SK-N-SH treated with all-trans-retinoic acid at 6 μM for 48 hours (cell line): ENCODE measurements around the gene DCAF7.
A peak's percentile ranks its signal among the peaks of the same experiment; 100 is the strongest.

Experiments used
- ATAC-seq: fragments of 200-7000 bp; cut with Tn5 transposase; 3 replicates; pipeline ENCODE4 v1.9.1; 2020; ENCODE audit warnings: mild to moderate bottlenecking, moderate library complexity
- ARNTL ChIP-seq: fragments of 450-650 bp; formaldehyde crosslinking; IDR thresholded peaks from 2 replicates; pipeline ENCODE4 v1.5.0; 2020; ENCODE audit warnings: low read depth, mild to moderate bottlenecking, moderate library complexity, borderline replicate concordance
- BACH2 ChIP-seq: fragments of 250-450 bp; sonication (Bioruptor Pico); IDR thresholded peaks from 2 replicates; pipeline ENCODE4 v1.9.0; 2021; ENCODE audit warnings: mild to moderate bottlenecking, borderline replicate concordance
- CSDC2 ChIP-seq: fragments of 250-450 bp; sonication (Bioruptor Pico); IDR thresholded peaks from 2 replicates; pipeline ENCODE4 v1.5.0; 2020; ENCODE audit warnings: mild to moderate bottlenecking, moderate library complexity
- ESRRG ChIP-seq: fragments of 250-450 bp; sonication (Bioruptor Pico); IDR thresholded peaks from 2 replicates; pipeline ENCODE4 v1.6.1; 2021; ENCODE audit warnings: mild to moderate bottlenecking
- GLIS3 ChIP-seq: fragments of 250-450 bp; sonication (Bioruptor Pico); IDR thresholded peaks from 2 replicates; pipeline ENCODE4 v1.5.0; 2020; ENCODE audit warnings: mild to moderate bottlenecking, moderate library complexity
- ISL1 ChIP-seq: fragments of 250-450 bp; sonication (Bioruptor Pico); IDR thresholded peaks from 2 replicates; pipeline ENCODE4 v2.1.2; 2022; ENCODE audit warnings: mild to moderate bottlenecking, moderate library complexity
- OSR1 ChIP-seq: fragments of 250-450 bp; sonication (Bioruptor Pico); IDR thresholded peaks from 2 replicates; pipeline ENCODE4 v1.8.0; 2022; ENCODE audit warnings: moderate library complexity, mild to moderate bottlenecking, inconsistent platforms
- PPARA ChIP-seq: fragments of 250-450 bp; sonication (Bioruptor Pico); IDR thresholded peaks from 2 replicates; pipeline ENCODE4 v1.5.0; 2020; ENCODE audit warnings: mild to moderate bottlenecking, borderline replicate concordance
- RARB ChIP-seq: fragments of 250-450 bp; sonication (Bioruptor Pico); IDR thresholded peaks from 2 replicates; pipeline ENCODE4 v1.8.0; 2021; ENCODE audit warnings: mild to moderate bottlenecking, moderate library complexity
- SNAI2 ChIP-seq: fragments of 250-450 bp; sonication (Bioruptor Pico); IDR thresholded peaks from 2 replicates; pipeline ENCODE4 v1.5.0; 2020; ENCODE audit warnings: mild to moderate bottlenecking, moderate library complexity
- TCF4 ChIP-seq: fragments of 250-450 bp; sonication (Bioruptor Pico); IDR thresholded peaks from 2 replicates; pipeline ENCODE4 v1.8.0; 2021; ENCODE audit warnings: mild to moderate bottlenecking, moderate library complexity, borderline replicate concordance
- TOX ChIP-seq: fragments of 250-450 bp; sonication (Bioruptor Pico); IDR thresholded peaks from 2 replicates; pipeline ENCODE4 v1.8.0; 2021; ENCODE audit warnings: mild to moderate bottlenecking, moderate library complexity, borderline replicate concordance
- ZC3H10 ChIP-seq: fragments of 250-450 bp; sonication (Bioruptor Pico); IDR thresholded peaks from 2 replicates; pipeline ENCODE4 v1.5.1; 2021; ENCODE audit warnings: mild to moderate bottlenecking, moderate library complexity
- ZFP30 ChIP-seq: fragments of 450-650 bp; formaldehyde crosslinking; IDR thresholded peaks from 2 replicates; pipeline ENCODE4 v1.5.0; 2022; ENCODE audit warnings: mild to moderate bottlenecking, moderate library complexity
- ZNF565 ChIP-seq: fragments of 450-650 bp; formaldehyde crosslinking; conservative IDR thresholded peaks from 2 replicates; pipeline ENCODE4 v1.5.0; 2020; ENCODE audit warnings: low read depth, mild to moderate bottlenecking, moderate library complexity
- ZNF70 ChIP-seq: fragments of 450-650 bp; formaldehyde crosslinking; IDR thresholded peaks from 2 replicates; pipeline ENCODE4 v1.5.0; 2020; ENCODE audit warnings: mild to moderate bottlenecking, moderate library complexity
- TF ChIP-seq, protein P1 (sequence below): fragments of 250-450 bp; sonication (Bioruptor Pico); IDR thresholded peaks from 2 replicates; pipeline ENCODE4 v1.5.0; 2020; ENCODE audit warnings: mild to moderate bottlenecking, moderate library complexity
- TF ChIP-seq, protein P2 (sequence below): fragments of 250-450 bp; sonication (Bioruptor Pico); IDR thresholded peaks from 2 replicates; pipeline ENCODE4 v1.8.0; 2020; ENCODE audit warnings: mild to moderate bottlenecking, moderate library complexity, borderline replicate concordance
- TF ChIP-seq, protein P3 (sequence below): fragments of 250-450 bp; sonication (Bioruptor Pico); IDR thresholded peaks from 2 replicates; pipeline ENCODE4 v1.5.1; 2020; ENCODE audit warnings: low read depth, mild to moderate bottlenecking, moderate library complexity
- TF ChIP-seq, protein P4 (sequence below): fragments of 250-450 bp; sonication (Bioruptor Pico); IDR thresholded peaks from 2 replicates; pipeline ENCODE4 v1.8.0; 2021; ENCODE audit warnings: low read depth, mild to moderate bottlenecking, moderate library complexity, borderline replicate concordance

The DCAF7 gene, protein sequence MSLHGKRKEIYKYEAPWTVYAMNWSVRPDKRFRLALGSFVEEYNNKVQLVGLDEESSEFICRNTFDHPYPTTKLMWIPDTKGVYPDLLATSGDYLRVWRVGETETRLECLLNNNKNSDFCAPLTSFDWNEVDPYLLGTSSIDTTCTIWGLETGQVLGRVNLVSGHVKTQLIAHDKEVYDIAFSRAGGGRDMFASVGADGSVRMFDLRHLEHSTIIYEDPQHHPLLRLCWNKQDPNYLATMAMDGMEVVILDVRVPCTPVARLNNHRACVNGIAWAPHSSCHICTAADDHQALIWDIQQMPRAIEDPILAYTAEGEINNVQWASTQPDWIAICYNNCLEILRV

DNA sequence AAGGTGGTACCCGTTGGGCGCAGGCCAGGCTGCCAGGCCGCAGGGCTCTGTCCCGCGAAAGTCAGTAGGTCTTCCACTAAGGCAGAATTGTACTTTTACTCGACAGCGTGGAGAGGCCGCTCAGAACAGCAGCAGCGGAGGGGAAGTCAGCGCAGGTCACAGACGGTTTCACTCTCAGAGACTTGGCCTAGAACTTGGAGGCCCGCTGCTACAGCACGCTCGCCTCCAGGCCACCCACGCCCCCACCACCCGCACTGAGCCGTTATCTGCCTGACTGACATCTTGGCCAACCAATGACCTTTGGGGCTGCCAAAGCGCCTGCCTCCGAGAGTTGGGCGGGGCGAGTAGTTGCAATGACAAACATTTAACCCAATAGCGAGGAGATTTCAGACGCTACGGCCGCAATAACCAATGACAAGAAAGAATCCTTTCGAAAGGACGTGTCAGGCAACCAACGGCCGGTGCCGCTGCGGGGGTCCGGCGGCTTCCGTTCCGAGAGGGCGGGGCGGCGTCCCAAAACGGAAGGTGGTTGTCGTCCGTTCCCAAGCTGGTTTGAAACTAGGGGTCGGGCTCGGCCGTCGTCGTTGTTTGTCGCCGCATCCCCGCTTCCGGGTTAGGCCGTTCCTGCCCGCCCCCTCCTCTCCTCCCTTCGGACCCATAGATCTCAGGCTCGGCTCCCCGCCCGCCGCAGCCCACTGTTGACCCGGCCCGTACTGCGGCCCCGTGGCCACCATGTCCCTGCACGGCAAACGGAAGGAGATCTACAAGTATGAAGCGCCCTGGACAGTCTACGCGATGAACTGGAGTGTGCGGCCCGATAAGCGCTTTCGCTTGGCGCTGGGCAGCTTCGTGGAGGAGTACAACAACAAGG is at the start of gene DCAF7:
TSS of gene DCAF7 (plus strand) at position 532 of the 871 bp plus-strand sequence. CDS start at position 733, 201 bp downstream.
- ATAC-seq = peak; percentile 92
- TF ChIP-seq GLIS3 = no peak
- TF ChIP-seq CSDC2 = peak; percentile 67; the same call in 1 of the 2 replicates
- TF ChIP-seq, protein P1, sequence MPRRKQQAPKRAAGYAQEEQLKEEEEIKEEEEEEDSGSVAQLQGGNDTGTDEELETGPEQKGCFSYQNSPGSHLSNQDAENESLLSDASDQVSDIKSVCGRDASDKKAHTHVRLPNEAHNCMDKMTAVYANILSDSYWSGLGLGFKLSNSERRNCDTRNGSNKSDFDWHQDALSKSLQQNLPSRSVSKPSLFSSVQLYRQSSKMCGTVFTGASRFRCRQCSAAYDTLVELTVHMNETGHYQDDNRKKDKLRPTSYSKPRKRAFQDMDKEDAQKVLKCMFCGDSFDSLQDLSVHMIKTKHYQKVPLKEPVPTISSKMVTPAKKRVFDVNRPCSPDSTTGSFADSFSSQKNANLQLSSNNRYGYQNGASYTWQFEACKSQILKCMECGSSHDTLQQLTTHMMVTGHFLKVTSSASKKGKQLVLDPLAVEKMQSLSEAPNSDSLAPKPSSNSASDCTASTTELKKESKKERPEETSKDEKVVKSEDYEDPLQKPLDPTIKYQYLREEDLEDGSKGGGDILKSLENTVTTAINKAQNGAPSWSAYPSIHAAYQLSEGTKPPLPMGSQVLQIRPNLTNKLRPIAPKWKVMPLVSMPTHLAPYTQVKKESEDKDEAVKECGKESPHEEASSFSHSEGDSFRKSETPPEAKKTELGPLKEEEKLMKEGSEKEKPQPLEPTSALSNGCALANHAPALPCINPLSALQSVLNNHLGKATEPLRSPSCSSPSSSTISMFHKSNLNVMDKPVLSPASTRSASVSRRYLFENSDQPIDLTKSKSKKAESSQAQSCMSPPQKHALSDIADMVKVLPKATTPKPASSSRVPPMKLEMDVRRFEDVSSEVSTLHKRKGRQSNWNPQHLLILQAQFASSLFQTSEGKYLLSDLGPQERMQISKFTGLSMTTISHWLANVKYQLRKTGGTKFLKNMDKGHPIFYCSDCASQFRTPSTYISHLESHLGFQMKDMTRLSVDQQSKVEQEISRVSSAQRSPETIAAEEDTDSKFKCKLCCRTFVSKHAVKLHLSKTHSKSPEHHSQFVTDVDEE = 0 out of 2 replicates have a peak, but pooled peaks have one; percentile 58

DNA sequence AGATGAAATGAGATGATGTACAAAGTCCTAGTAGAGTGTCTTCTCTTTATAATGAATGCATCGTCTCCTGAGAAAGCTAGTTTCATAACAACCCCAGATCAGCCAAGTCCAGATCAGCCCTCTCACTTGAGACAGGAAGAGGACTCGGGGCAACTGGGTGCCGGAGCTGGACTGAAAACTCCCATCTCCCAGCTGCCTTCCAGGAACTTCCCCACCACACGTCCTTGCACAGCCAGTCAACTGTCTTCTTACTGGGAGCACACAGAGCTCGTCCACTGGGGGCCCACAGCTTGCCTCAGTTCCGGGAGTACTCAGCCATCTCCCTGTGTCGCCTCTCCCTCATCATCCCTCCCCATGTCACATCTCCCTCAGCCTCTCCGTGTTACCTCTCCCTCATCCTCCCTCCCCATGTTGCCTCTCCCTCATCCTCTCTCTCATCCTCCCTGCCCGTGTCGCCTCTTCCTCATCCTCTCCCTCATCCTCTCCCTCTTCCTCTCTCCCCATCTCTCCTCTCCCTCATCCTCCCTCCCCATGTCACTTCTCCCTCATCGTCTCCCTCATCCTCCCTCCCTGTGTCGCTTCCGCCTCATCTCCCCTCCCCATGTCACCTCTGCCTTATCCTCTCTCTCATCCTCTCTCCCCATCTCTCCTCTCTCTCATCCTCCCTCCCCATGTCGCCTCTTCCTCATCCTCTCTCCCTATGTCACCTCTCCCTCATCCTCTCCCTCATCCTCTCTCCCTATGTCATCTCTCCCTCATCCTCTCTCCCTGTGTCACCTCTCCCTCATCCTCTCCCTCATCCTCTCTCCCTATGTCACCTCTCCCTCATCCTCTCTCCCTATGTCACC is 49.5 kb upstream of the DCAF7 start:
- ATAC-seq = no peak
- TF ChIP-seq, protein P2, sequence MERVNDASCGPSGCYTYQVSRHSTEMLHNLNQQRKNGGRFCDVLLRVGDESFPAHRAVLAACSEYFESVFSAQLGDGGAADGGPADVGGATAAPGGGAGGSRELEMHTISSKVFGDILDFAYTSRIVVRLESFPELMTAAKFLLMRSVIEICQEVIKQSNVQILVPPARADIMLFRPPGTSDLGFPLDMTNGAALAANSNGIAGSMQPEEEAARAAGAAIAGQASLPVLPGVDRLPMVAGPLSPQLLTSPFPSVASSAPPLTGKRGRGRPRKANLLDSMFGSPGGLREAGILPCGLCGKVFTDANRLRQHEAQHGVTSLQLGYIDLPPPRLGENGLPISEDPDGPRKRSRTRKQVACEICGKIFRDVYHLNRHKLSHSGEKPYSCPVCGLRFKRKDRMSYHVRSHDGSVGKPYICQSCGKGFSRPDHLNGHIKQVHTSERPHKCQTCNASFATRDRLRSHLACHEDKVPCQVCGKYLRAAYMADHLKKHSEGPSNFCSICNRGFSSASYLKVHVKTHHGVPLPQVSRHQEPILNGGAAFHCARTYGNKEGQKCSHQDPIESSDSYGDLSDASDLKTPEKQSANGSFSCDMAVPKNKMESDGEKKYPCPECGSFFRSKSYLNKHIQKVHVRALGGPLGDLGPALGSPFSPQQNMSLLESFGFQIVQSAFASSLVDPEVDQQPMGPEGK = no peak
- TF ChIP-seq ARNTL (no peak), ESRRG (no peak), RARB (CRISPR knock-in tag) (no peak), ISL1 (no peak)

DNA sequence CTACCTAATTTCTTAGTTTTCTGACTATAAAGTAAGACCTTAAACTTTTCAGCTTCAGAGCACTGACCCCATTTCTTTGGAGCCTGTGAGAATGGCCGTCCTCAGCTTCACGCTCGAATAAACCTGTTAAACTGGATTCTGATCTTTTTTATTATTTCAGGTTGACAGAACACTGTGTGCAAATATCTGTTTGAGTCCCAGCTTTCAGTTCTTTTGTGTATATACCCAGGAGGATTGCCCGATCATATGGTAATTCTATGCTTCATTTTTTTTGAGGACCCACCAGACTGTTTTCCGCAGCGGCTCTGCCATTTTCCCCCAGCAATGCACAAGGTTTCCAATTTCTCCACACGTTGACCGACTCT is 47.0 kb upstream of the DCAF7 start:
- no peak for ATAC-seq
- TF ChIP-seq OSR1 (no peak), ZC3H10 (CRISPR knock-in tag) (no peak)
- TF ChIP-seq, protein P3, sequence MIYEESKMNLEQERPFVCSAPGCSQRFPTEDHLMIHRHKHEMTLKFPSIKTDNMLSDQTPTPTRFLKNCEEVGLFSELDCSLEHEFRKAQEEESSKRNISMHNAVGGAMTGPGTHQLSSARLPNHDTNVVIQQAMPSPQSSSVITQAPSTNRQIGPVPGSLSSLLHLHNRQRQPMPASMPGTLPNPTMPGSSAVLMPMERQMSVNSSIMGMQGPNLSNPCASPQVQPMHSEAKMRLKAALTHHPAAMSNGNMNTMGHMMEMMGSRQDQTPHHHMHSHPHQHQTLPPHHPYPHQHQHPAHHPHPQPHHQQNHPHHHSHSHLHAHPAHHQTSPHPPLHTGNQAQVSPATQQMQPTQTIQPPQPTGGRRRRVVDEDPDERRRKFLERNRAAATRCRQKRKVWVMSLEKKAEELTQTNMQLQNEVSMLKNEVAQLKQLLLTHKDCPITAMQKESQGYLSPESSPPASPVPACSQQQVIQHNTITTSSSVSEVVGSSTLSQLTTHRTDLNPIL (CRISPR knock-in tag) = no peak
- TF ChIP-seq, all 23 proteins: peak for 0

DNA sequence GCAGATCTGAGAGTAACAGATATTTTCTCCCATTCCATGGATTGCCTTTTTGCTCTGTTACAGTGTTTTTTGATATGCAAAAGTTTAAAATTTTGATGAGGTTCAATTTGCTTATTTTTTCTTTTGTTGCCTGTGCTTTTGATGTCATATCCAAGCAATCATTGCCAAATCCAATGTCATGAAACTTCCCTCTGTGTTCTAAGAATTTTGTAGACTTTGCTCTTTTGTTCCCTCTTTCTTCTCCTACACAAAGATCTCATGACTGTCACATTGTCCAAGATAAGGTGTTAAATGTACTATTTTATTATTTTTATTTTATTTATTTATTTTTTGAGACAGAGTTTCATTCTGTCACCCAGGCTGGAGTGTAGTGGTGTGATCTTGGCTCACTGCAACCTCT is 46.0 kb upstream of the DCAF7 start:
- no peak for ATAC-seq
- TF ChIP-seq ZNF565 (CRISPR knock-in tag) (no peak), ZNF70 (no peak), TOX (CRISPR knock-in tag) (no peak), BACH2 (CRISPR knock-in tag) (no peak), ISL1 (no peak), TCF4 (CRISPR knock-in tag) (no peak), ARNTL (no peak), ZC3H10 (CRISPR knock-in tag) (no peak), ZFP30 (CRISPR knock-in tag) (no peak), SNAI2 (CRISPR knock-in tag) (no peak), PPARA (no peak)
- TF ChIP-seq, protein P4, sequence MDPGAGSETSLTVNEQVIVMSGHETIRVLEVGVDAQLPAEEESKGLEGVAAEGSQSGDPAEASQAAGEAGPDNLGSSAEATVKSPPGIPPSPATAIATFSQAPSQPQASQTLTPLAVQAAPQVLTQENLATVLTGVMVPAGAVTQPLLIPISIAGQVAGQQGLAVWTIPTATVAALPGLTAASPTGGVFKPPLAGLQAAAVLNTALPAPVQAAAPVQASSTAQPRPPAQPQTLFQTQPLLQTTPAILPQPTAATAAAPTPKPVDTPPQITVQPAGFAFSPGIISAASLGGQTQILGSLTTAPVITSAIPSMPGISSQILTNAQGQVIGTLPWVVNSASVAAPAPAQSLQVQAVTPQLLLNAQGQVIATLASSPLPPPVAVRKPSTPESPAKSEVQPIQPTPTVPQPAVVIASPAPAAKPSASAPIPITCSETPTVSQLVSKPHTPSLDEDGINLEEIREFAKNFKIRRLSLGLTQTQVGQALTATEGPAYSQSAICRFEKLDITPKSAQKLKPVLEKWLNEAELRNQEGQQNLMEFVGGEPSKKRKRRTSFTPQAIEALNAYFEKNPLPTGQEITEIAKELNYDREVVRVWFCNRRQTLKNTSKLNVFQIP (CRISPR knock-in tag) = no peak
- TF ChIP-seq, protein P2 = no peak
- TF ChIP-seq, protein P1 = no peak
